ENCODE results near the gene TOM1.

DNA sequence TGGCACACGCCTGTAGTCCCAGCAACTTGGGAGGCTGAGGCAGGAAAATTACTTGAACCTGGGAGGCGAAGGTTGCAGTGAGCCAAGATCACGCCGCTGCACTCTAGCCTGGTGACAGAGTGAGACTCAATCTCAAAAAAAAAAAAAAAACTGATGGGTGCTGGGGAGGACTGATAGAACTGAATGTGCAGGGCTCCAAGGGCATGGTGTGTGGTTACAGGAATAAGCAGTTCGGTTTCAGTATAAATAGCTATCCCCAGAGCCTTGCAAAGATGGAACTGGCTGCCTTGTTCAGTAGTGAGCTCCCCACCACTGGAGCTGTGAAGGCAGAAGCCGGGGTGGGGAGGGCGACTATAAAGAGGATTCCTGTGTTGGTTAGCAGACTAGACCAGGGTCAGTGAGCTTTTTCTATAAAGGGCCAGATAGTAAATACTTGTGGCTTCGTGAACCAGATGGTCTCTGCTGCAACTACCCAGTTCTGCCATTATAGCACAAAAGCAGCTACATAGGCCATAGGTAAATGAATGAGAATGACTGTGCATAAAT lies 5.9 kb downstream of the TOM1 start:
- no peak for TF ChIP-seq POLR2AphosphoS5 (IDR thresholded peaks at IDR 0.05; ENCODE audit: low read depth, low read length)
- TF ChIP-seq POLR2A (IDR thresholded peaks at IDR 0.05; ENCODE audit: low read depth, low read length): no peak
- TF ChIP-seq SPI1 (IDR thresholded peaks at IDR 0.05; ENCODE audit: low read depth, low read length): no peak
